22Rv1 (cell line): ENCODE measurements around the gene ELMO3.

ENCODE experiments used
- ZFX ChIP-seq: fragments of 450-650 bp; IDR thresholded peaks from 2 replicates; pipeline ENCODE4 v1.6.1; 2017; ENCODE audit warnings: antibody characterized with exemption, borderline replicate concordance
- TF ChIP-seq, protein P1 (sequence below): fragments of 450-650 bp; IDR thresholded peaks from 2 replicates; pipeline ENCODE4 v1.5.1; 2017; ENCODE audit warnings: mild to moderate bottlenecking

DNA sequence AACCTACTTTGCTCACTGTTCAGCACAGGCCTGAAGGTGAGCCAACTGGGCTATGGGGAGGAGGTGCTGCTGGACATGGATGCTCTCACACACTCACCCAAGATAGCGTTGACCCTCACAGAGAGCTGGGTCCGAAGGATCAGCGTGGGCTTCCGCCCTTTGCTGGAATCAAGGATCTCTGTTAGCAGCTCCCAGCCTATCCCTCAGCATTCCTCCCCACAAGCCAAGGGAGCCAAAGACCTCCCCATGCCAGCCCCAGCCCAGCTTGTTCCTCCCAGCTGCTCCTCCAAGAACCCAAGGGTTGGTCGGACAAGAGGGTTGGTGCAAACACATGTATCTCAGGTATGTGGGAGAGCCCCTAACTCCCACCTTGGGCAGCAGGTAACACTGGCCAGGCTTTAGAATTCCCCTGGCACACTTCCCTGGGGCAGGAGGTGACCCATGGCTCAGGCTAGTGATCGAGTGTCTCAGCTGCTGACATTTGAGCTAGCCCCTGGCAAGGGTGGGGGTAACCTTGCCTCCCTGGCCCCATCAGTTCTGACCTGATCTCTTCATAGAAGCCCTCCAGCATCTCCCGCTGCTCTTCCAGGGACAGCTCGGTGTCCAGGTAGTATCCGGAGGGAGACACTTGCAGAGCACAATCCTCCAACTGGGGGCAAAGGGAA is 40.0 kb downstream of the ELMO3 start:
- TF ChIP-seq, protein P1, sequence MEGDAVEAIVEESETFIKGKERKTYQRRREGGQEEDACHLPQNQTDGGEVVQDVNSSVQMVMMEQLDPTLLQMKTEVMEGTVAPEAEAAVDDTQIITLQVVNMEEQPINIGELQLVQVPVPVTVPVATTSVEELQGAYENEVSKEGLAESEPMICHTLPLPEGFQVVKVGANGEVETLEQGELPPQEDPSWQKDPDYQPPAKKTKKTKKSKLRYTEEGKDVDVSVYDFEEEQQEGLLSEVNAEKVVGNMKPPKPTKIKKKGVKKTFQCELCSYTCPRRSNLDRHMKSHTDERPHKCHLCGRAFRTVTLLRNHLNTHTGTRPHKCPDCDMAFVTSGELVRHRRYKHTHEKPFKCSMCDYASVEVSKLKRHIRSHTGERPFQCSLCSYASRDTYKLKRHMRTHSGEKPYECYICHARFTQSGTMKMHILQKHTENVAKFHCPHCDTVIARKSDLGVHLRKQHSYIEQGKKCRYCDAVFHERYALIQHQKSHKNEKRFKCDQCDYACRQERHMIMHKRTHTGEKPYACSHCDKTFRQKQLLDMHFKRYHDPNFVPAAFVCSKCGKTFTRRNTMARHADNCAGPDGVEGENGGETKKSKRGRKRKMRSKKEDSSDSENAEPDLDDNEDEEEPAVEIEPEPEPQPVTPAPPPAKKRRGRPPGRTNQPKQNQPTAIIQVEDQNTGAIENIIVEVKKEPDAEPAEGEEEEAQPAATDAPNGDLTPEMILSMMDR, result no peak
- no peak for TF ChIP-seq ZFX
